Stimulated activated CD8-positive, alpha-beta memory T cell treated with anti-CD3 and anti-CD28 coated beads, Interleukin-7, amount 100 ng/mL, for 1 hour (primary cell): ENCODE measurements around the gene SF3B3.

Experiments
- DNase-seq, 2 donors: peaks; one replicate each; pipeline ENCODE4 v3.0.0-alpha.2; 2020; ENCODE audit warnings: low read depth in 2 of 2

SF3B3 gene

DNA sequence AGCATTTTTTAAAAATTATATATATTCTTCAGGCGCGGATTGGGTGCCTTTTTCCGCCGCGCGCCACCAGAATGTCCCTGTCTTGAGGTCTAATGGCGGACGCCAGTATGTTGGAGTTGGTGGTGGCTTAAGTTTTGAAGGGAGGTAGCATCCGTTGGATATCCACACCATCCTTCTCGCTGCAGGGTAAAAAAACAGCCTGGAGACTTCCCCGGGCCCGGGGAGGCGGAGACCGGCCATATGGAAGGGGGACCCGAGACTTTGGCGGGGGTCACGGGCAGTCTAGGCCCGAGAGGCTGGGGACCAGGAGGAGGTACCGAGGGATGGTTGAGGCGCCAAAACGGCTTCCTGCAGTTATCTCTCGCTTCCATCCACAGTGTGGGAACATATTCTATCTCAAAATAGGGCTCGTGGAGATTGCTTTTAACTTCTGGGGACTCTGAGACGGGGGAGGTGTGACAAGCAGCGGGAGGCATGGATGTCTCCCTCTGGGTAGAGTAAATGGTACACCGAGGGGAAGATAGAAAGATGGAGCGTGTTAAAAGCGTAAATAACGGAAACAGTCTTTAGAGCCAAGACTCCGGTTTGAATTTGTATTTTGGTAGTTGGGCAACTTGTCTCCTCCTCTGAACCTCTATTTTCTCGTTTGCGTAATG is at the start of gene SF3B3:
SF3B3 (plus strand) TSS at position 74 of the 656 bp plus-strand sequence. CDS start 2,841 bp downstream, outside the sequence.
- peak; percentile 45 to 50 for DNase-seq

DNA sequence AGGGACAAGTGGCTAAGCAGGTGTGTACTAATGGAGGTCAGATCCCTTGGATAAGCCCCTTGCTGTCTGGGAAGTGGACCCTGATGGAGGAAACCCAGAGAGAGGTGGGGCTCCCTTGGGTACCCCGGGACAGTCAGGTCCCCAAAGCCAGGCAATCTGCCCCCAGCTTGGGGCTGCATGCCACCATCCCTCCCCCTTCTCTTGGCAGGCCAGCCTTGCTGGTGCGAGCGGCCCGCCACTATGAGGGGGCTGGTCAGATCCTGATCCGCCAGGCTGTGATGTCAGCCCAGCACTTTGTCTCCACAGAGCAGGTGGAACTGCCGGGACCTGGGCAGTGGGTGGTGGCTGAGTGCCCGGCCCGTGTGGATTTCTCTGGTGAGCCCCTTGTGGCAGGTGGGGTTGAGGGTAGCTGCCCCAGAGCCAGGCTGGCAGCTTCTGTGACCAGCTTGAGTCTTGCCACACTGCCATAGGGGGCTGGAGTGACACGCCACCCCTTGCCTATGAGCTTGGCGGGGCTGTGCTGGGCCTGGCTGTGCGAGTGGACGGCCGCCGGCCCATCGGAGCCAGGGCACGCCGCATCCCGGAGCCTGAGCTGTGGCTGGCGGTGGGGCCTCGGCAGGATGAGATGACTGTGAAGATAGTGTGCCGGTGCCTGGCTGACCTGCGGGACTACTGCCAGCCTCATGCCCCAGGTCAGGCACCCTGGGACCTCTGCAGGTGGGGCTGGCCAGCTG is 49.1 kb upstream of the SF3B3 start:
- DNase-seq = no peak

DNA sequence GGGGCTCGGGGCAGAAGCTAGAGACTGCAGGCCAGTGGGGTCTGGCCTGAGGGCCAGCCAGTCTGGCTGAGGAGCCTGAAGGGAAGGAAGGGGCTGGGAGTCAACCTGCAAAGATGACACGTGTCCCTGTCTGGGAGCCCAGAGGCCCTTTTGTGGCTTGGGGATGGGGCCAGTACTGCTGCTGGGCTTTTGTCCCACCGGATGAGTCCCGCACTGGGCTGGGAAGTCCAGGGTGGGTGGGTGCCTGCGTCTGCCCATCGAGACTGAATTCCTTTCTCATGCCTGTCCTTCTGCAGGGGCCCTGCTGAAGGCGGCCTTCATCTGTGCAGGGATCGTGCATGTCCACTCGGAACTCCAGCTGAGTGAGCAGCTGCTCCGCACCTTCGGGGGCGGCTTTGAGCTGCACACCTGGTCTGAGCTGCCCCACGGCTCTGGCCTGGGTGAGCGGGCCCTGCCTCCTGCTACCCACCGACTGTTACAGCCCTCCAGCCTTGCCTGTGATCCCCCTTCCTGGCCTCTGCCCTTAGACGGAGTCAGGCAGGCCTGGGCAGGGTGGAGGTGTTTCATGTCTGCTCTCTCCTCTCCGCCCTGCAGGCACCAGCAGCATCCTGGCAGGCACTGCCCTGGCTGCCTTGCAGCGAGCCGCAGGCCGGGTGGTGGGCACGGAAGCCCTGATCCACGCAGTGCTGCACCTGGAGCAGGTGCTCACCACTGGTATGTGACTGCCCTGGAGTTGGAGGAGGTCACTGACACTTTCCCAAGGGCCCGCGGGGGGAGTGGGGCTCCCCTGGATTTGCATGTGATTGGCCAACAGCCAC is 48.4 kb upstream of the SF3B3 start:
- no peak for DNase-seq

DNA sequence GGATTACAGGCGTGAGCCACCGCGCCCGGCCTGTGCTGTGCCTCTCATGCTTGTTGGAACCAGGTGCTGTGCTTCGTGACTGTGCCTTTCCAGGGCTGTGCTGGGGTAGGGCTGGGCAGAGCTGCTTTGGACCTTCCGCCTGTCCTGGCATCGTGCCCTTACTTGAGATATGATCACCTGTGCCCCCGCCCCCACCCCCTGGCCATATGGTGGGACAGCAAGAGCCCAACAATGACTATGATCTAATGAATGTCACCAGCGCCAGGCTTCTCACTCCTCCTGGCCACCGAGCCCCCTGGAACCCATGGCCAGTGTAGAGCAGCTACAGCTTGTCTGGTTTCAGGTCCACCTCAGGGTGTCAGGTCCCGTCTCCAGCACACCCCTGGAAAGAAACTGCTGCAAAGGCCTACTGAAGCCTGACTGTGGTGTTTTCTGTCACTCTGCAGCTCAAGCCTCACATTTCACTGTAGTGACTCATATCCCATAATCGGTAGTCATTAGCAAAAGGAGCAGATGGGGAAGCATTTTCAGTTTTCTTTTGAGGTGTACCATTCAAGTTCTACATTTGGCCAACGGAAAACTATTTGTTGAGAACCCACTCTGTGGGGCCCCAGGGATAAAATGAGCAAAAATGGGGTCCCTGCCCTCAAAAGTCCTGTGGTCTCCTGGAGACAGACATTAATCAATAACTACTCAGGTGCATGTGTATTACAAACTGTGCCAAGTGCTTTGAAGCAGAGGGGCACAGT is 47.2 kb upstream of the SF3B3 start:
- DNase-seq = no peak

DNA sequence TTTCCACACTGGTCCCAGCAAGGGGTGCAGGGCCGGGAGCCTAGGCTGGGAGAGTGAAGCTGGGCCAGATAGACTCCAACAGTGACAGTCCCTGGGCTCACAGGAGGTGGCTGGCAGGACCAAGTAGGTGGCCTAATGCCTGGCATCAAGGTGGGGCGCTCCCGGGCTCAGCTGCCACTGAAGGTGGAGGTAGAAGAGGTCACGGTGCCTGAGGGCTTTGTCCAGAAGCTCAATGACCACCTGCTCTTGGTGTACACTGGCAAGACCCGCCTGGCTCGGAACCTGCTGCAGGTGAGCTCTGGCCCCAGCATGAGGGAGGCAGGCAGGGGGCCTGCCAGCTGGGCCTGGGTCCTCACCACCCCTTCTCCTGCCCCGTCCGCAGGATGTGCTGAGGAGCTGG is 45.4 kb upstream of the SF3B3 start:
- no peak for DNase-seq

DNA sequence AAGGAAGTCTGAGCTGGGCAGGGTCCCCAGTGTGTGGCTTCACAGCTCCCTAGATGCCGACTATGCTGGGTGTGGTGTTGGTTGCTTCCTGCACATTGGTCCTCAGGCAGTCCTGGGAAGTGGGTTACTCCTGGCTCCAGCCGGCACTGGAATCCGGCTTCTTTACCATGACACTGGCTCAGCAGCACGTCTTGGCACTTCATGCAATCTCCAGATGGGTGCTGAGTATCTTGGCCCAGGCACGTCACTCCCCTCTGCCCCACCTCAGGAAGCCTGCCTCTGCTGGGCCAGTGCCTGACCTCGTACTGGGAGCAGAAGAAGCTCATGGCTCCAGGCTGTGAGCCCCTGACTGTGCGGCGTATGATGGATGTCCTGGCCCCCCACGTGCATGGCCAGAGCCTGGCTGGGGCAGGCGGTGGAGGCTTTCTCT is 44.7 kb upstream of the SF3B3 start:
- no peak for DNase-seq

DNA sequence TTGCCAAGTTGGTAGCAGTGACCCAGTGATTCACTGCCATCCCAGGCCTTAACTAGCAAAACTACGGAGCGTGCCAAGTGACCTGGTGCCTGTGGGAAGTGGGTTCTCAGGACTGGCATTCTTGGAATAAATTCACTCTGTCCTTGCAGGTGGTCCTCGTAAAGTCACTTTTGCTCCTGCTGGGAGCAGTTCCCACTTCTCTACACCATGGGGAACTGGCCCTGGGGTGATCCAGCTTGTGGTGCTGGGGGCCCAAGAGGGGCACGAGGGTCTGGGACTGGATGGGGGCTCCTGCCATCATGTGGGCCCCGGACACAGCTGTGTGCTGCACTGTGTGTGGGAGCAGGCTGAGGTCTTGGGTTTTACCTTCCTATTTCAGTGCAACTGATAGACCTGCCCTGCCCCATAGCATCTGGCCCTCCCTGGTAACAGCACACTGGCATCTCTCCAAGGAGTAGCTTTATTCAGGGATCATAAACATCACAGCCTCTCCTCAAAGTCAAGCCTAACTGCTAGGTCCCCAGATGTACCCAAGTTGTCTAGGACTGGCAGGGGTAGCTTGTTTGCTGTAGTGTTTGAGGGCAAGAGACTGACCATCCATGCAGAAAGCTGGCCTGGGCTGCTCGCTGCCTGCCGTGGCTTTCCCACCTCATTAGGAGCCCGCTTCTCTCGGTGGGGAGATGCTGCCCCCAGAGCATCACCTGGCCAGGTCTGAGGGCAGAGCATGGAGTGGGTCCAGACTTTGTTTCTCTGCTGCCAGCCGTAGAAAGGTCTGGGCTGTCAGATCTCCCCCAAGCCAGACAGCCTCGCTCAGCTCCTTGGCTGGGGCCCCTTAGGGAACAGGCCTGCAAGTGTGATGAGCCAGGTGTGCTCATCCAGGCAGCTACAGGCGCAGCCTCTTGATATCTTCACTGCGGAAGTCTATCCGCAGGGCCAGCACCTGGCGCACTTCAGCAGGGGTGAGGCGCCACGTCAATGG is 43.2 kb upstream of the SF3B3 start:
- no peak for DNase-seq

DNA sequence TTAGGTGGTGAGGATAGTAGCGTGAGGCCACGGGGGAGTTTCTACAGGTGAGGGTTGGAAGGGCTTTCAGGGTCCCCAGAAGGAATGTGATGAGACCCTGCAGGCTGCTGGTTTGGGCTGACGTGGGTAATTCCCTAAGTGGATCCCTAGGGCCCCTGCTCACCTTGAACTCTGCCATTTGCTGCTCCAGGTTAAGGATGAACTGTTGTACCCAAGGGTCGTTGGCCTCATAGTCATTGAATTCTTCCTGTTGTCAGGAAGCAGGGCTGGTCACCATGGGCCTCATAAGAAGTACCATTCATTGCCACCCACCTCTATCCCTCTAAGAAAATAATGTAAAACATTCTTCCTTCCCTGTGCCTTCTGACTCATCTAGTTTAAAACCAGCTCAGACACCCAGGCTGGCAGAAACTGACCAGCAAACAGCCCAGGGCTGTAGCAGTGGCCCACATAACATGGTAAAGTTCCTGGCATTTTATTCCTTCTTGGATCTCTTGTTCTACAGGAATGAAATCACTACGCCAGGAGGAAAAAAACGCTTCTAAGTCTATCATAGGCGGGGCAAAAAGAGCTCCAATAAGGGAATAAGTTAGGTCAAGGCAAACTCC is 41.6 kb upstream of the SF3B3 start:
- no peak for DNase-seq

DNA sequence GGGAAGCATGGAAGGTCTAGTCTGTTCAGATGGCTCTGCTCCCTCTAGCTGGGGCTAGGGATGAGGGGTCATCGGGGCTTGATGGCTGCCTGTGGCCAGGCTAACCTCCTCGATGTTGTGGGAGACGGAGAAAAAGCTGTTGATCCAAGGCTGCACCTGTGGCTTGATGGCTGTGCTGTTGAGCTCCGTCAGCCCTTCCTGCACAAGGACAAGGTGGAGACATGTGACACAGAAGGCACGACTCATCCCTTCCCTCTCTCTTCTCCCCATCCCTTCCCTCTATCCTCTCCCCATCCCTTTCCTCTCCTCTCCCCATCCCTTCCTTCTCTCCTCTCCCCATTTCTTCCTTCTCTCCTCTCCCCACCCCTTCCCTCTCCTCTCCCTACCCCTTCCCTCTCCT is 41.0 kb upstream of the SF3B3 start:
- no peak for DNase-seq

DNA sequence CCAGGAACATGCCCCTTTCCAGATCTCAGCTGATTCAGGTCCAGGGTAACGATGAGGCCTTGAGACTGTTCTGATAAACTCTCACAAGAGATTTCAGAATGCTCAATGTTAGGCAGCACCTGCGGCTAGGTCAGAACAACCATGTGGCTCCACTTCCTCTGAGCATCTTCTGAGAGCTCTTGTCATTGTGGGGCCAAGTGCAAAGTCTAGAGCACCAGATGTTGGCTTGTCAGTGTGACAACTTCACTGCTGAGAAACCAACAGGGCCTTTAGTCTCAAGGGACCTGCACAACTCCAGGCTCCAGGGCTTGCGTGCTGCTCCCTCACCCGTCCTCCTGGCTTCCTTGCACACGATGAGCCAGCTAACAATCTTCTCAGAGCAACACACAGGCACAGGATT is 40.2 kb upstream of the SF3B3 start:
- no peak for DNase-seq

DNA sequence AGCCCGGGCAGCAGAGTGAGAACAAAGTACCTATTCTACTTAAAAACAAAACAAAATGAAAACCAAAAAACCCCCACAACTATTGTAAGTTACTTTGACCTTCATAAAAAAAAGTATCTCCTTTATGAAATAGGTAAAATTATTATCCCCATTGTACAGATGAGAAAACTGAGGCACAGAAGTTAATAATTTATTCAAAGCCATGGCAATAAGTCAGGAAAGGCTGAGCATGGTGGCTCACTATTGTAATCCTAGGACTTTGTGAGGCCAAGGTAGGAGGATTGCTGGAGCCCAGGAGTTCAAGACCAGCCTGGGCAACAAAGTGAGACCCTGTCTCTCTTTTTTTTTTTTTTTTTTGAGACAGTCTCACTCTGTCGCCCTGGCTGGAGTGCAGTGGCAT is 38.7 kb upstream of the SF3B3 start:
- no peak for DNase-seq

DNA sequence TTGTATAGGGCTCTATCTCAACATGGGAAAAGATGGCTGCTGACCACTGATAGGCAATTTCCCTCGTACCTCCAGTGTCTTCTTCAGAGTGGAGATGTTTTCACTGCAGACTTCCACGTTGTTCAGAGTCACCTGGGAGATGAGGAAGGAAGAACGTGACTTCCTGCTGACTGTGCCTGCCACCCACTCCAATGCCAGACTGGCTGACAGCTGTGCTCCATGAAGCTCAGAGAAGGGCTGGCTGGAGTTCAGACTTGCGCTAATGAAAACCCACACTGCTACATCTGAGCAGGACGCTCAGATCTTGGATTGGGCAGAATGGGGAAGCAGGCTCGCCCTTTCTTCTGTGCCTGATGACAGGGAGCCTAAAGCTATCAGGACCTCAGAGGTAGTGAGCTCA is 33.4 kb upstream of the SF3B3 start:
- no peak for DNase-seq

DNA sequence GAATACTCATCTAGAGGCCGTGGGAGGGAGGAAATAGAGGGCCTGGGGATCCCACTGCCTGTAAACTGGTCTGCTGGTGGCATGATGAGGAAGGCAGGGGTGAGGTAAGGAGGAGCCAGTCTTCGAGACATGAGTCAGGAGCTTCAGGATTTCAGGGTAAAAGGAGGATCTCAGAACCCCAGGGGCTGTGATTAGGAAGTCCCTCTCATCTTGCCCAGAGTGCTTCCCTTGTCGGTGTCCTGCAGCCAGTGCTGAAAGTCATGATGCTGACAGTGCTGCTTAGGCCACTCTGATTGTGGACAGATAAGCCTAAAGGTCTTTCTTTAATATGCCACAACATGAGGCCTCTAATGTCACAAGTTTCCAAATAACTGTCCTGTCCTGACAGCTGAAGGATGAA is 29.8 kb upstream of the SF3B3 start:
- no peak for DNase-seq

DNA sequence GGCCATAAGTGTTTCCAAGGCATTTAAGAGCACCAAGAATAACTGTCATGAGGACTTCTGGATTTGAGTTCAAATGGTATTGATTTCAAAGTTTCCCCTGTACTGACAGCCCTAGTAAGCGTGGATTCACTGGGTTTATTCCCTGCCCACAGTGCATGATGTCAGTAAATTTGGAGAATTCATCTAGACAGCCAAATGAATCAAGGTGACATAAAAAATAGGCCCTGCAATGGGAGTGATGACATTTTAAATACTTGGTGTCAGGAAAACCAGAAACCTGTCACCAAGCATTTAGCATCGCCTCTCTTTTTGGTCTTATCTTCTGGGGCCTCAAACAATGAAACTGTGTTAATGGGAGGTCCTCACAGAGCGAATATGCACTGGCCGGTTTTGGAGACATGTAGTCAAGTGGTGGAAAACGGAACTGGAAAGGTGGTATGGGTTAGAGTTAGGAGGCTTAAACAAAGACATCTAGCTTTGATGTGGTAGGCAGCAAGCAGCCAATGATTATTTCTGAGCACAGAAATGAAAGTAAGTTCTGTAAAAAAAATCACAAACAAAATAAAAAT is 29.3 kb upstream of the SF3B3 start:
- no peak for DNase-seq

DNA sequence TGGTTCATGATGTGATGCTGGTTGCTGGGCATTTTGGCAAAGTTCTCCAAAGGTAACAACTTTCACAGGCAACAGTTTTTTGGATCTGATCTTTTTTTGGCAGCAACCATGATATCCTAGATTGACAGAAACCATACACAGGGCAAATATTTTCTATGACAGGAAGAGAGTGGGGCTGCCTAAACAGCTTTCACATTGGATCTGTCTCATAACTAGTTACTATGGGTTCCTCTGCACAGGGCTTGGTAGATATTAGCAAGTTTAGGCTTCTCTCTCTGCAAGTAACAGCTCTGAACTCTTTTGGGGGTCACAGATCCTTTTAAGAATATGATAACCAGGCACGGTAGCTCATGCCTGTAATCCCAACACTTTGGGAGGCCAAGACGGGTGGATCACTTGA is 28.8 kb upstream of the SF3B3 start:
- DNase-seq = no peak

DNA sequence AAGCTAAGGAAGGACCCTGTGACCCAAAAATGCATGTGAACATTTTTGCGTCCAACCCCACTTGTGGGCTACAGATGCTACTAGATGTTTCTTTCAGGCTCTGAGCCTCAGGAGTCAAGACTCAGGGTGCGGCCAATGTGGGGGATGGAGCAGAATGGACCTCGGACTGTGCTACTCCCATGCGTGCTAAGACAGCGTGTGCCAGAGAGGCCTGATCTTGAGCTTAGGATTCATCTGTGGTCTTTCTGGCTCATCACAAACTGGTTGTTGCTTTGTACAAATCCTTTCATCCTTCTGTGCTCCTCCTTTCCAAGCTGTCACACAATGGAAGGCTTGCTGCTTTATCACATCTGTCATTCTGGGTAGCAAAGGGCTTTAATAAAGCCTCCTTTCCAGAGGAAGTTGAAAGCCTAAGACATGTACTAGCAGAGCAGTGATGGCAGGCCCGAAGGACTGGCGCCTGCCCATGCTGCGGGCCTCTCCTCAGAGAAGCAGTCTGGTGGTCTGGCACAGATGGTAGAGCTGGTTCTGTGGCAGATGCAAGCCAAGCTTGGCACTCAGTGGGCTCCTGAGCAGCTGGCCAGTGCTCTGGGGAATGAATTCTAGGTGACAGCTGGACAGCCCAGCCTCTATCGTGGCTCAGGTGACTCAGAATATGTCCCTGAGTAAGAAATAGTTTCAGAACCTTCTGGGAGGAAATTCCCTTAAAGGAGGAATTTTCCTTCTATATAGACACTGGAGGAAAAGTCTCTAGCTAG is 28.0 kb upstream of the SF3B3 start:
- no peak for DNase-seq

DNA sequence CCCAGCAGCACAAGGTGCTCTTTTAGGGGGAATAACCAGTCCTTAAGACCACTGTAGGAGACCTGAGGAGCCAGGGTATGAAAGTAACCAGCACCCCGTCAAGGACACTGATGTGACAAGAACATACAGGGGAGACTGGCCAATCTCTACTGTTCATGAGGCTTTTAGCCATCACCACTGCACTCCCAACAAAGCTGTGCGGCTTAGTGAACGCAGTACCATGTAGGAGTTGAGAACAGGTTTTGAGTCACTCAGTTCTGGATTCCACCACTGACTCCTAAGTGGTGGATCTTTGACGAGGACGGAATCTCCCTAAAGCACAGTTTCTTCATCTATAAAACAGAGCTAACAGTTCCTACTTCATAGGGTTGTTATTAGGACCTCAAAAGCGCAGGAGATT is 27.1 kb upstream of the SF3B3 start:
- no peak for DNase-seq

DNA sequence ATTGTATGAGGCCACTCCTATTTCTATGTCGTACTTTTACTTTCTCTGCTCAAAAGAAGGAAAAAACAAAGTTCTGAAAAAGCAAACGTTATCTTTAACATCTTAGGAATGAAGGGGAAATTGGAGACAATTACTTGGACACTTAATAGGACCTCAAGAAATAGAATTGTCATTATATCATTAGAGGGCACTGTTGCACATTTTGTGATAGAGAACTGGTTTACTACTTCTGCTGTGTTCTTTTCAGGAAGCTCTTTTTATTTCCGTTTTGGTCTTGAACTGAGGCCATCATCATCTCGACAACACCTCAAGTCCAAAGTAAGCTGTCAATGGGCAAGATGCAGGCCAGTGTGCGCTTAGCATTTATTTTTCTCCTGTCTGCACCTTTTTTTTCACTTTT is 14.9 kb upstream of the SF3B3 start:
- DNase-seq = no peak

DNA sequence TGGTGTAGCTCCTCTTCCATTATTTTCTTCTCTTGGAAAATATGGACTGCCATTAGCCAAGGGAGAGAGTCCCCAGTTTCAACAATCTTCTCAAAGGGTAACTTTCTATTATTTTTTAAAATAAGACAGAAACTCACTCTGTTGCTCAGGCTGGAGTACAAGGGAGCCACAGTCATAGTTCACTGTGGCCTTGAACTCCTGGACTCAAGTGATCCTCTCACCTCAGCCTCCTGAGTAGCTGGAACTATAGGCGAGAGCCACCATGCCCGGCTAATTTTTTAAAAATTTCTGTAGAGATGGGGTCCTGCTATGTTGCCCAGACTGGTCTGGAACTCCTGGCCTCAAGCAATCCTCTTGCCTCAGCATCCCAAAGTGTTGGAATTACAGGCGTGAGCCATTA is 13.4 kb upstream of the SF3B3 start:
- DNase-seq = no peak
